GM12875 (cell line): ENCODE measurements around the gene LAMC1.

ENCODE experiments used
- H3K4me3 ChIP-seq: one replicate; pipeline ENCODE4 v1.5.1; 2011; ENCODE audit warnings: low read depth, low read length, control low read depth
- TF ChIP-seq, protein P1 (sequence below): IDR thresholded peaks from 2 replicates; pipeline ENCODE4 v1.5.1; 2011; ENCODE audit warnings: low read depth, mild to moderate bottlenecking, control low read depth, inconsistent platforms, low read length, moderate library complexity, borderline replicate concordance; ENCODE audit not compliant: insufficient read depth

LAMC1 gene

DNA sequence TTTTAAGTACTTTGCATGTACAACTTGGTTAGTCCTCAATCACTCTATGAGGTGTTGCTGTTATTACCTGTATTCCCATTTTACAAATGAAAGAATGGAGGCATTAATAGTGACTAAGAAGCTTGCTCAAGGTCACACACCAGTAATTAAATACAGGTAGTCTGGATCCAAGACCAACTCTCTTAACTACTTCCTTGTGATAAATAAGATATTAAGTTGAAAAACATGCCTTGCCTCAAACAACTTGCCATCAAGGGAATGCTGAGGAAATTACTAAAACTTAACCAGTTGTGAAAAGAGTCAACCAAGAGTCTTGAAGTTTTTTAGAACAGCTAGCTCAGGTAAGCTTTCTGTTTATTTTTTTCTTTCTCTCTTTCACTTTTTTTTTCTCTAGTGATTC, 21.0 kb upstream of the LAMC1 start:
- H3K4me3 ChIP-seq = no peak overlapping the region
- TF ChIP-seq, protein P1, sequence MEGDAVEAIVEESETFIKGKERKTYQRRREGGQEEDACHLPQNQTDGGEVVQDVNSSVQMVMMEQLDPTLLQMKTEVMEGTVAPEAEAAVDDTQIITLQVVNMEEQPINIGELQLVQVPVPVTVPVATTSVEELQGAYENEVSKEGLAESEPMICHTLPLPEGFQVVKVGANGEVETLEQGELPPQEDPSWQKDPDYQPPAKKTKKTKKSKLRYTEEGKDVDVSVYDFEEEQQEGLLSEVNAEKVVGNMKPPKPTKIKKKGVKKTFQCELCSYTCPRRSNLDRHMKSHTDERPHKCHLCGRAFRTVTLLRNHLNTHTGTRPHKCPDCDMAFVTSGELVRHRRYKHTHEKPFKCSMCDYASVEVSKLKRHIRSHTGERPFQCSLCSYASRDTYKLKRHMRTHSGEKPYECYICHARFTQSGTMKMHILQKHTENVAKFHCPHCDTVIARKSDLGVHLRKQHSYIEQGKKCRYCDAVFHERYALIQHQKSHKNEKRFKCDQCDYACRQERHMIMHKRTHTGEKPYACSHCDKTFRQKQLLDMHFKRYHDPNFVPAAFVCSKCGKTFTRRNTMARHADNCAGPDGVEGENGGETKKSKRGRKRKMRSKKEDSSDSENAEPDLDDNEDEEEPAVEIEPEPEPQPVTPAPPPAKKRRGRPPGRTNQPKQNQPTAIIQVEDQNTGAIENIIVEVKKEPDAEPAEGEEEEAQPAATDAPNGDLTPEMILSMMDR = no peak

DNA sequence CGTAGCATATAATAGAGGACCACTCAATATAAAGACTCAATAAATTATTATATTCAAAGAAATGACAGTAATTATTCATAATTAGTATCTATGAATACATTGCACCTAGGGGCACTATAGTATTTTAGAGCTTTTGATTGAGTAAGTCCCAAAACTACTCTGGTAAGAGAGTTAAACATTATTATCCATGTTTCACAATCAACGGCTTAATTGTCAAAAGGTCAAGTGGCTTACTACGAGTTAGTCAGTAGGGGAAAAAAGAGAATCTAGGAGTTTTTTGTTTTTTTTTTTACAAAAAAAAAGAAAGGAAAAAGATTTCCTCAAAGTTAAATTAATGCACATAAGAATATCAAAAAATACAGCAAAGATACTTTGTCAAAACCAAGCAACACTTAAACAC, 20.4 kb upstream of the LAMC1 start:
- TF ChIP-seq, protein P1 = no peak
- no peak overlapping the region for H3K4me3 ChIP-seq

DNA sequence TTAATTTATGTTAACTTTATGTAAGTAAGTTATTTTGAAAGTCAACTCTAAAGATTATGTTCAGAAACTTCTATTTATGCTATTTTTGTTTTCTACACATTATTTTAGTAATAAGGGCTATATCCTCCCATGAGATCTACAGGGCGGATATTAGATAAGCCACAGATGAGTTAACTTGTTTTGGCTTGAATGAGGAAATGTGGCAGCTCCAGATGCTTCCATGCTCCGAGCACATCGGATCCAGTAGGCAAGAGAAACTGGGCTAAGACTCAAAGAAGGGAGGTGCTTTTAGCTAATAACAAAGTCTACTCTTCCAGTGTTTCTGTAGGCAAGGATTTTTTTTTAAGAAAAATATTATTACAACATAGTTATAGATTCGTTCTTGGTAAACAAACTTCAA, 20.0 kb upstream of the LAMC1 start:
- H3K4me3 ChIP-seq = no peak overlapping the region
- TF ChIP-seq, protein P1 = no peak

GRCh38 chr1:183004141-183004540, 19.1 kb upstream of the LAMC1 start:
- TF ChIP-seq, protein P1 = no peak
- no peak overlapping the region for H3K4me3 ChIP-seq

DNA sequence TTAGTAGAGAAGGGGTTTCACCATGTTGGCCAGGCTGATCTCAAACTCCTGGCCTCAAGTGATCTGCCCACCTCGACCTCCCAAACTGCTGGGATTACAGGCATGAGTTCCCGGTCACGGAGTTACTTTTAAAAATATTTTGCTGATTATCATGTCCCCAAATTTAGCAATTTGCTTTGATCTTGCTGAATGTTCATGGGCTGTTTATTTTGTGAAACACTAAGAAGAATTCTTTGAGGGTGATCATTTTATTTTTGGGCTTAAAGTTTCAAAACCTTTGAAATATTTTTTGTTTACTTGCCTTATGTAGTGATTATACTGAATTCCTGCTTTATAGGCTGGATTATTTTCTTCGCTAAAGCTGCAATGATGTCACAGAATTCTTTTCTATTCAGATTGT, 11.4 kb upstream of the LAMC1 start:
- no peak overlapping the region for H3K4me3 ChIP-seq
- TF ChIP-seq, protein P1 = no peak

- TF ChIP-seq, protein P1 = no peak
- no peak overlapping the region for H3K4me3 ChIP-seq
Observed at GRCh38 chr1:183012301-183012994, 10.8 kb upstream of the LAMC1 start.

GRCh38 chr1:183019139-183019740, 4.0 kb upstream of the LAMC1 start:
- H3K4me3 ChIP-seq = no peak overlapping the region
- TF ChIP-seq, protein P1 = no peak
